Panc1 (cell line): Measurements from ENCODE around the gene CWF19L1. TPM values are rescaled to one million over a fixed set of nuclear protein-coding genes. Genes with fewer than 3 reads are reported as not detected.

Experiments used
- ATAC-seq: fragments of 200-7000 bp; cut with Tn5 transposase; 2 replicates; pipeline ENCODE4 v1.9.1; 2020; ENCODE audit warnings: mild to moderate bottlenecking, moderate library complexity
- BruUV-seq: library from RNA; stranded (reverse); fragments of 400-500 nt; replicated peaks from 2 replicates; lab custom pipeline; 2021; lab: Mats Ljungman, UMichigan
- CTCF ChIA-PET: fragments of 300-600 bp; sonication (Branson Sonifier 250); formaldehyde crosslinking; loops from one replicate; lab custom pipeline; 2022; ENCODE audit warnings: antibody characterized with exemption; lab: Charles Lee
- POLR2A ChIA-PET: fragments of 300-600 bp; sonication (Branson Sonifier 250); formaldehyde crosslinking; loops from one replicate; lab custom pipeline; 2022; ENCODE audit warnings: antibody characterized with exemption; lab: Charles Lee
- DNase-seq: peaks from one replicate; pipeline ENCODE4 v3.0.0-alpha.2; 2010; ENCODE audit warnings: low read depth, low spot score
- H3K27ac ChIP-seq: 2 replicates; pipeline ENCODE4 v1.5.1; 2011; ENCODE audit warnings: mild to moderate bottlenecking, low read length, inconsistent platforms
- H3K27me3 ChIP-seq: fragments of 200-500 bp; sonication (Bioruptor generic); 2 replicates; pipeline ENCODE4 v1.6.0; 2014; ENCODE audit warnings: low read length, inconsistent platforms; ENCODE audit not compliant: control insufficient read depth, insufficient read depth
- H3K36me3 ChIP-seq: fragments of 200-500 bp; sonication (Bioruptor generic); 2 replicates; pipeline ENCODE4 v1.5.1; 2014; ENCODE audit warnings: inconsistent platforms, mild to moderate bottlenecking, low read length, moderate library complexity; ENCODE audit not compliant: control insufficient read depth, insufficient read depth
- H3K4me1 ChIP-seq: 2 replicates; pipeline ENCODE4 v1.5.1; 2011; ENCODE audit warnings: inconsistent platforms, mild to moderate bottlenecking, low read length, moderate library complexity; ENCODE audit not compliant: control insufficient read depth, insufficient read depth
- H3K4me3 ChIP-seq, 2 experiments: 2 replicates each; pipeline ENCODE4 v1.5.1; 2011 to 2012; ENCODE audit warnings: low read depth in 2 of 2, low read length in 2 of 2, mild to moderate bottlenecking in 2 of 2, inconsistent platforms in 1 of 2, moderate library complexity in 1 of 2
- H3K9me3 ChIP-seq: fragments of 200-500 bp; sonication (Bioruptor generic); 2 replicates; pipeline ENCODE4 v1.5.1; 2014; ENCODE audit warnings: low read depth, mild to moderate bottlenecking, inconsistent platforms, low read length, moderate library complexity; ENCODE audit not compliant: control insufficient read depth, insufficient read depth
- CTCF ChIP-seq: fragments of 450-650 bp; IDR thresholded peaks from 2 replicates; pipeline ENCODE4 v1.5.1; 2017; ENCODE audit warnings: mild to moderate bottlenecking
- POLR2AphosphoS5 ChIP-seq: IDR thresholded peaks from 2 replicates; pipeline ENCODE4 v1.6.1; 2012; ENCODE audit warnings: mild to moderate bottlenecking, low read depth, low read length, moderate library complexity
- SIN3A ChIP-seq: IDR thresholded peaks from 2 replicates; pipeline ENCODE4 v1.6.1; 2012; ENCODE audit warnings: low read depth, mild to moderate bottlenecking, low read length, moderate library complexity, borderline replicate concordance; ENCODE audit not compliant: insufficient read depth
- TCF7L2 ChIP-seq: IDR thresholded peaks from 2 replicates; pipeline ENCODE4 v1.6.1; 2011; ENCODE audit warnings: mild to moderate bottlenecking, low read depth, low read length, inconsistent platforms
- in situ Hi-C: cut with HindIII; loops from 2 replicates; pipeline ENCODE4 v1.10.0; 2016; ENCODE audit warnings: low sequenced_read_pairs, low pct_unique_long_range_greater_than_20kb
- intact Hi-C: fragments of 100-400 bp; cut with micrococcal nuclease; formaldehyde crosslinking; loops from one replicate; pipeline ENCODE4 v1.10.0; 2022; ENCODE audit not compliant: unreplicated experiment
- total RNA-seq: library from RNA; stranded (reverse); gene quantifications from one replicate; pipeline ENCODE4 v1.2.1, GENCODE V29; 2021; ENCODE audit not compliant: unreplicated experiment
- TF ChIP-seq, protein P1 (sequence below), 2 experiments: IDR thresholded peaks; 2 replicates each; pipeline ENCODE4 v1.6.1; 2011 to 2012; ENCODE audit warnings: low read depth in 2 of 2, control low read depth in 1 of 2, low read length in 1 of 2, mild to moderate bottlenecking in 1 of 2, moderate library complexity in 1 of 2; ENCODE audit not compliant: insufficient read depth in 1 of 2

The CWF19L1 gene
- total RNA-seq, 1 experiment from 2014 or later: 33.4 TPM

DNA sequence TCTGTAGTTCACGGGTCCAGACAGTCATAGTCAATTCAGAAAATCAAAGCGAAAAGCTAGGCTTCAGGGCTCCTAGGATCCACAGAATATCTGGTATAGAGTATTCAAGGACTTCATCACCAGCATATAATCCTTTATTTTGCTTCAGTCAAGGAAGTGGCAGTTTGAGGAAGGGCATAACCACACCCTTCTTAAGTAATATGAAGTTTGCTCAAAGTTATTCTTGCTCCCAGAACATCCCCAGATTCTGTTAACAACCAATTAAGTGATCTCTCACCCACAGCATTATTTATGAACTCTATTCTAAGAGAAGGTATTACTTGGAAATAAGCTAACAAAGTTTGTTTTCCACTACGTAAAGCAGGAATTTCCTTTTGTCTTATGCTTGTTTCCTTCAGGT, 13.2 kb downstream of the CWF19L1 start:
- no peak for DNase-seq
- TF ChIP-seq CTCF (no peak), TCF7L2 (no peak), SIN3A (no peak), POLR2AphosphoS5 (no peak)
- TF ChIP-seq, protein P1, sequence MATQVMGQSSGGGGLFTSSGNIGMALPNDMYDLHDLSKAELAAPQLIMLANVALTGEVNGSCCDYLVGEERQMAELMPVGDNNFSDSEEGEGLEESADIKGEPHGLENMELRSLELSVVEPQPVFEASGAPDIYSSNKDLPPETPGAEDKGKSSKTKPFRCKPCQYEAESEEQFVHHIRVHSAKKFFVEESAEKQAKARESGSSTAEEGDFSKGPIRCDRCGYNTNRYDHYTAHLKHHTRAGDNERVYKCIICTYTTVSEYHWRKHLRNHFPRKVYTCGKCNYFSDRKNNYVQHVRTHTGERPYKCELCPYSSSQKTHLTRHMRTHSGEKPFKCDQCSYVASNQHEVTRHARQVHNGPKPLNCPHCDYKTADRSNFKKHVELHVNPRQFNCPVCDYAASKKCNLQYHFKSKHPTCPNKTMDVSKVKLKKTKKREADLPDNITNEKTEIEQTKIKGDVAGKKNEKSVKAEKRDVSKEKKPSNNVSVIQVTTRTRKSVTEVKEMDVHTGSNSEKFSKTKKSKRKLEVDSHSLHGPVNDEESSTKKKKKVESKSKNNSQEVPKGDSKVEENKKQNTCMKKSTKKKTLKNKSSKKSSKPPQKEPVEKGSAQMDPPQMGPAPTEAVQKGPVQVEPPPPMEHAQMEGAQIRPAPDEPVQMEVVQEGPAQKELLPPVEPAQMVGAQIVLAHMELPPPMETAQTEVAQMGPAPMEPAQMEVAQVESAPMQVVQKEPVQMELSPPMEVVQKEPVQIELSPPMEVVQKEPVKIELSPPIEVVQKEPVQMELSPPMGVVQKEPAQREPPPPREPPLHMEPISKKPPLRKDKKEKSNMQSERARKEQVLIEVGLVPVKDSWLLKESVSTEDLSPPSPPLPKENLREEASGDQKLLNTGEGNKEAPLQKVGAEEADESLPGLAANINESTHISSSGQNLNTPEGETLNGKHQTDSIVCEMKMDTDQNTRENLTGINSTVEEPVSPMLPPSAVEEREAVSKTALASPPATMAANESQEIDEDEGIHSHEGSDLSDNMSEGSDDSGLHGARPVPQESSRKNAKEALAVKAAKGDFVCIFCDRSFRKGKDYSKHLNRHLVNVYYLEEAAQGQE (IDR thresholded peaks at IDR 0.05; ENCODE audit: insufficient read depth in 1 of 2, low read depth in 2 of 2, low read length in 1 of 2): no peak
- in situ Hi-C loops (no loop called here), intact Hi-C loops (no loop called here)
- H3K4me1 ChIP-seq: no peaks in the 10 kb centered on the region
- H3K27me3 ChIP-seq: no peaks in the 10 kb centered on the region
- no TSS peak for BruUV-seq
- H3K4me3 ChIP-seq: no peak overlapping the region
- ChIA-PET POLR2A (no interaction called here), CTCF (no interaction called here)
- no peaks in the 10 kb centered on the region for H3K9me3 ChIP-seq
- no peak for ATAC-seq
- no peak overlapping the region for H3K27ac ChIP-seq
- peaks cover 11% of the 10 kb centered on the region; the same call in 1 of the 2 replicates for H3K36me3 ChIP-seq

GRCh38 chr10:100253041-100253440, 14.4 kb downstream of the CWF19L1 start:
- no peaks in the 10 kb centered on the region for H3K9me3 ChIP-seq
- POLR2A ChIA-PET: no interaction called here
- no peak overlapping the region for H3K27ac ChIP-seq
- CTCF ChIA-PET: no interaction called here
- in situ Hi-C loops: no loop called here
- H3K4me1 ChIP-seq: no peaks in the 10 kb centered on the region
- no peak for ATAC-seq
- intact Hi-C loops: no loop called here
- BruUV-seq: no TSS peak
- TF ChIP-seq TCF7L2: no peak
- TF ChIP-seq POLR2AphosphoS5: no peak
- TF ChIP-seq SIN3A: no peak
- TF ChIP-seq, protein P1 (IDR thresholded peaks at IDR 0.05; ENCODE audit: insufficient read depth in 1 of 2, low read depth in 2 of 2, low read length in 1 of 2): no peak
- TF ChIP-seq CTCF: no peak
- no peaks in the 10 kb centered on the region for H3K27me3 ChIP-seq
- peaks cover 6% of the 10 kb centered on the region; the same call in 1 of the 2 replicates for H3K36me3 ChIP-seq
- DNase-seq: no peak
- no peak overlapping the region for H3K4me3 ChIP-seq
